Astrocyte (in vitro differentiated cells and primary cell): ENCODE results near the gene WDPCP. TPM values are rescaled to one million over a fixed set of nuclear protein-coding genes. Genes with fewer than 3 reads are reported as not detected.
A peak's percentile ranks its signal among the peaks of the same experiment; 100 is the strongest.

Source experiments
- DNase-seq: peaks from one replicate; pipeline ENCODE4 v3.0.0-alpha.2; 2010; ENCODE audit warnings: low read depth
- FAIRE-seq: peaks from 2 replicates; lab custom pipeline; 2011; peaks lifted over from hg19 to GRCh38; lab: Jason Lieb, UNC
- H2AFZ ChIP-seq: 2 replicates; pipeline ENCODE4 v1.6.0; 2012; ENCODE audit warnings: low read depth, low read length, inconsistent platforms
- H3K27ac ChIP-seq: 2 replicates; pipeline ENCODE4 v1.5.1; 2011; ENCODE audit warnings: low read depth, low read length, inconsistent platforms
- H3K27me3 ChIP-seq: 2 replicates; pipeline ENCODE4 v1.6.0; 2011; ENCODE audit warnings: low read length, inconsistent platforms; ENCODE audit not compliant: insufficient read depth
- H3K36me3 ChIP-seq: 2 replicates; pipeline ENCODE4 v1.5.1; 2011; ENCODE audit warnings: low read length, inconsistent platforms; ENCODE audit not compliant: insufficient read depth
- H3K4me1 ChIP-seq: 2 replicates; pipeline ENCODE4 v1.5.1; 2011; ENCODE audit warnings: low read length, inconsistent platforms; ENCODE audit not compliant: insufficient read depth
- H3K4me2 ChIP-seq: 2 replicates; pipeline ENCODE4 v1.6.0; 2012; ENCODE audit warnings: low read length, inconsistent platforms
- H3K4me3 ChIP-seq: 2 replicates; pipeline ENCODE4 v1.5.1; 2011; ENCODE audit warnings: low read depth, mild to moderate bottlenecking, low read length, inconsistent platforms; ENCODE audit not compliant: insufficient read depth
- H3K79me2 ChIP-seq: 2 replicates; pipeline ENCODE4 v1.6.0; 2012; ENCODE audit warnings: mild to moderate bottlenecking, low read length, inconsistent platforms; ENCODE audit not compliant: insufficient read depth
- H3K9ac ChIP-seq: 2 replicates; pipeline ENCODE4 v1.6.0; 2012; ENCODE audit warnings: mild to moderate bottlenecking, low read length, inconsistent platforms
- H3K9me3 ChIP-seq: 2 replicates; pipeline ENCODE4 v1.5.1; 2012; ENCODE audit warnings: low read depth, mild to moderate bottlenecking, low read length, inconsistent platforms; ENCODE audit not compliant: insufficient read depth
- H4K20me1 ChIP-seq: 2 replicates; pipeline ENCODE4 v1.6.0; 2012; ENCODE audit warnings: low read length, inconsistent platforms; ENCODE audit not compliant: insufficient read depth
- H3K27ac Mint-ChIP-seq: one replicate; pipeline ENCODE4 v1.8.0; 2021; ENCODE audit warnings: mild to moderate bottlenecking, mixed read lengths; ENCODE audit not compliant: unreplicated experiment
- H3K27me3 Mint-ChIP-seq: one replicate; pipeline ENCODE4 v1.8.0; 2021; ENCODE audit warnings: low read depth, mixed read lengths; ENCODE audit not compliant: unreplicated experiment
- H3K36me3 Mint-ChIP-seq: one replicate; pipeline ENCODE4 v1.8.0; 2021; ENCODE audit warnings: low read depth, mixed read lengths; ENCODE audit not compliant: unreplicated experiment
- H3K4me1 Mint-ChIP-seq: one replicate; pipeline ENCODE4 v1.8.0; 2021; ENCODE audit warnings: low read depth, mixed read lengths; ENCODE audit not compliant: unreplicated experiment
- H3K4me3 Mint-ChIP-seq: one replicate; pipeline ENCODE4 v1.8.0; 2021; ENCODE audit warnings: mild to moderate bottlenecking, moderate library complexity, mixed read lengths; ENCODE audit not compliant: unreplicated experiment
- H3K9me3 Mint-ChIP-seq: one replicate; pipeline ENCODE4 v1.8.0; 2021; ENCODE audit warnings: mild to moderate bottlenecking, mixed read lengths; ENCODE audit not compliant: unreplicated experiment
- EZH2 ChIP-seq: IDR thresholded peaks from 2 replicates; pipeline ENCODE4 v1.6.1; 2012; ENCODE audit warnings: mild to moderate bottlenecking, low read length, inconsistent platforms; ENCODE audit not compliant: insufficient read depth
- total RNA-seq: library from RNA; stranded (reverse); gene quantifications from 2 replicates; pipeline ENCODE4 v1.2.1, GENCODE V29; 2021
- TF ChIP-seq, protein P1 (sequence below): IDR thresholded peaks from 2 replicates; pipeline ENCODE4 v1.5.1; 2011; ENCODE audit warnings: low read depth, mild to moderate bottlenecking, inconsistent platforms, low read length, moderate library complexity; ENCODE audit not compliant: insufficient read depth

Gene WDPCP
- total RNA-seq, 1 donor from 2014 or later = 15.1 TPM

DNA sequence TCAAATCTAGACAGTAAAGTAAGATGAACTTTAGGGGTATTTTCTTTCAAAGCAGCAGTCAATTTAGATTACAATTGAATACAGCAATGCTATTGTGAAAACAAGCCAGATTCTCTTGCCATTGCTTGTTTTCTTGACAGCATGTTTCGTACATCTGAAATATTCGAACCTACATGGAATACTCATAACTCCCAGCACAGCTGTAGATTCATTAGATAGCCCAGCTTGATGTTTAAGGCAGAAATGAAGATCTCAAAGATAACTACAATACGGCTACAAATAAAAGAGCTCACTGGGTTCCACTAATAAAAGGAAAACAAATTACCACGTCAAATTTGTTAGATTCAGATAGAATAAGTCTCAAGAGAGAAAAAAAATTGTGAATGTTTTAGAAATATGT lies 208.8 kb downstream of the WDPCP start:
- FAIRE-seq (no peak), DNase-seq (no peak)
- H3K27ac ChIP-seq = no peak overlapping the region
- H4K20me1 ChIP-seq = no peaks in the 10 kb centered on the region
- Mint-ChIP-seq H3K4me1 (peaks cover 6% of the 10 kb centered on the region), H3K36me3 (peaks cover 2% of the 10 kb centered on the region), H3K27ac (no peak overlapping the region), H3K9me3 (no peaks in the 10 kb centered on the region), H3K4me3 (no peak overlapping the region), H3K27me3 (no peaks in the 10 kb centered on the region)
- H3K27me3 ChIP-seq = no peaks in the 10 kb centered on the region
- H2AFZ ChIP-seq = no peak overlapping the region
- no peaks in the 10 kb centered on the region for H3K79me2 ChIP-seq
- no peaks in the 10 kb centered on the region for H3K4me1 ChIP-seq
- TF ChIP-seq, protein P1, sequence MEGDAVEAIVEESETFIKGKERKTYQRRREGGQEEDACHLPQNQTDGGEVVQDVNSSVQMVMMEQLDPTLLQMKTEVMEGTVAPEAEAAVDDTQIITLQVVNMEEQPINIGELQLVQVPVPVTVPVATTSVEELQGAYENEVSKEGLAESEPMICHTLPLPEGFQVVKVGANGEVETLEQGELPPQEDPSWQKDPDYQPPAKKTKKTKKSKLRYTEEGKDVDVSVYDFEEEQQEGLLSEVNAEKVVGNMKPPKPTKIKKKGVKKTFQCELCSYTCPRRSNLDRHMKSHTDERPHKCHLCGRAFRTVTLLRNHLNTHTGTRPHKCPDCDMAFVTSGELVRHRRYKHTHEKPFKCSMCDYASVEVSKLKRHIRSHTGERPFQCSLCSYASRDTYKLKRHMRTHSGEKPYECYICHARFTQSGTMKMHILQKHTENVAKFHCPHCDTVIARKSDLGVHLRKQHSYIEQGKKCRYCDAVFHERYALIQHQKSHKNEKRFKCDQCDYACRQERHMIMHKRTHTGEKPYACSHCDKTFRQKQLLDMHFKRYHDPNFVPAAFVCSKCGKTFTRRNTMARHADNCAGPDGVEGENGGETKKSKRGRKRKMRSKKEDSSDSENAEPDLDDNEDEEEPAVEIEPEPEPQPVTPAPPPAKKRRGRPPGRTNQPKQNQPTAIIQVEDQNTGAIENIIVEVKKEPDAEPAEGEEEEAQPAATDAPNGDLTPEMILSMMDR = no peak
- TF ChIP-seq EZH2 = no peak
- H3K9me3 ChIP-seq = no peaks in the 10 kb centered on the region
- no peak overlapping the region for H3K9ac ChIP-seq
- no peak overlapping the region for H3K4me2 ChIP-seq
- no peaks in the 10 kb centered on the region for H3K36me3 ChIP-seq
- no peak overlapping the region for H3K4me3 ChIP-seq

DNA sequence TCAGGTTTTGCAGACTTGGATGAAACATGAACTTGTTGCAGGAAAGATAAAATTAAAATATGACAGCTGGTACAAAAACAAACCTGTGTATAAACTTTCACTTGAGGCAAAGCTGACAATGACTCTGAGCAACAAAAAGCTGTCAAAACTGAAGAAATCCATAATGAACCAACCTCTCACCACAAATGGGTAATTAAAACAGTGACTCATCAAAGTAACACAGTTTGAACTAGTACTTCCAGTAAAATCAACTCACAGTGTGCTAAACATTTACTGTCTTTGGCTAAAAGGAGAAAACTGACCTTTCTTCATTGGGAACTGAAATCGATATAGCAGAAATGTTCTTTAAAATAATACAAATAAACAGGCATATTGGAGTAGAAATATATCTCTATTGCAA lies 209.7 kb downstream of the WDPCP start:
- Histone ChIP-seq H3K4me1 (no peaks in the 10 kb centered on the region), H3K4me2 (no peak overlapping the region), H3K27ac (no peak overlapping the region), H2AFZ (no peak overlapping the region), H4K20me1 (no peaks in the 10 kb centered on the region), H3K27me3 (no peaks in the 10 kb centered on the region), H3K79me2 (no peaks in the 10 kb centered on the region), H3K4me3 (no peak overlapping the region), H3K9ac (no peak overlapping the region), H3K9me3 (no peaks in the 10 kb centered on the region), H3K36me3 (no peaks in the 10 kb centered on the region)
- Mint-ChIP-seq H3K27ac (no peak overlapping the region), H3K4me3 (no peak overlapping the region), H3K9me3 (no peaks in the 10 kb centered on the region), H3K36me3 (peaks cover 2% of the 10 kb centered on the region), H3K27me3 (no peaks in the 10 kb centered on the region), H3K4me1 (peaks cover 6% of the 10 kb centered on the region)
- FAIRE-seq = no peak
- TF ChIP-seq EZH2 = no peak
- TF ChIP-seq, protein P1 = no peak
- DNase-seq = peak; percentile 11

DNA sequence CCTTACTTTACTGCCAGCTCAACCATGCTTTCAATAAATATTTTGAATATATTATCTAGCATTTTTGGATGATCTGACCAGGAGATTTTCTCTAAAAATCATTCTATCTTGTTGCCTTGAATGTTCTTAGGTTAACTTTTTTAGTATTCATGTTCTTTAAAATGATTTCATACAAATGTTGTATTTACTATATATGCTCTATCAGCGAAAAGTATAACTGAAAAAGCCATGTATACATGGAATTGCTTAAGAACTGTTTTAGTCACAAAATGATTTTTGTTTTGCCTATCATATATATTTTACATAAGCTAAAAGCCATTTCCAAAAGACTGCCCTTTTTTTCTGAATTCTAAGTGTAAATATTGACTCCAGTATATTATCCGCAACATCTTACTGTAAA lies 213.9 kb downstream of the WDPCP start:
- Mint-ChIP-seq H3K36me3 (peaks cover 2% of the 10 kb centered on the region), H3K27ac (no peak overlapping the region), H3K4me1 (peaks cover 6% of the 10 kb centered on the region), H3K4me3 (no peak overlapping the region), H3K9me3 (peaks cover 2% of the 10 kb centered on the region), H3K27me3 (no peaks in the 10 kb centered on the region)
- DNase-seq = no peak
- Histone ChIP-seq H3K9me3 (no peaks in the 10 kb centered on the region), H3K79me2 (no peaks in the 10 kb centered on the region), H3K9ac (no peak overlapping the region), H3K4me3 (no peak overlapping the region), H3K36me3 (no peaks in the 10 kb centered on the region), H3K4me2 (no peak overlapping the region), H2AFZ (no peak overlapping the region), H3K27me3 (no peaks in the 10 kb centered on the region), H3K4me1 (no peaks in the 10 kb centered on the region), H3K27ac (no peak overlapping the region), H4K20me1 (no peaks in the 10 kb centered on the region)
- FAIRE-seq = no peak
- TF ChIP-seq EZH2 = no peak
